ENCODE measurements around the gene WDR36. TPM values are rescaled to one million over a fixed set of nuclear protein-coding genes. Genes with fewer than 3 reads are reported as not detected.
A peak's percentile ranks its signal among the peaks of the same experiment; 100 is the strongest.
"Not testable (repeated sequence)": the region's sequence is repeated elsewhere in the genome, so short reads cannot be mapped to it uniquely, and the experiment has no call there.

WDR36 gene
- total RNA-seq, 4 donors from 2014 or later, result 26.6 to 55.1 (median 30.5) TPM

GRCh38 chr5:111134087-111134486 is 41.9 kb downstream of the WDR36 start:
- no peak for DNase-seq (ENCODE audit: low spot score)
- ATAC-seq (ENCODE audit: low FRiP score), result no peak
- TF ChIP-seq CTCF (IDR thresholded peaks at IDR 0.05), result no peak

- no peak for TF ChIP-seq CTCF (IDR thresholded peaks at IDR 0.05)
- no peak for DNase-seq (ENCODE audit: low spot score)
- ATAC-seq (ENCODE audit: low FRiP score), result no peak
These were observed 42.7 kb downstream of the WDR36 start for GRCh38 chr5:111134864-111135263.

GRCh38 chr5:111135363-111135762 is 43.2 kb downstream of the WDR36 start:
- no peak for TF ChIP-seq CTCF (IDR thresholded peaks at IDR 0.05)
- ATAC-seq (ENCODE audit: low FRiP score), result no peak

GRCh38 chr5:111135946-111136345 is 43.8 kb downstream of the WDR36 start:
- no peak for TF ChIP-seq CTCF (IDR thresholded peaks at IDR 0.05)
- DNase-seq (ENCODE audit: low spot score) (no peak), ATAC-seq (ENCODE audit: low FRiP score) (no peak)

More at GRCh38 chr5:111135363-111135762, 43.2 kb downstream of the WDR36 start:
- no peak for DNase-seq (ENCODE audit: low spot score)

GRCh38 chr5:111138096-111138495 is 45.9 kb downstream of the WDR36 start:
- DNase-seq (ENCODE audit: low spot score), result no peak
- ATAC-seq (ENCODE audit: low FRiP score), result no peak
- TF ChIP-seq CTCF (IDR thresholded peaks at IDR 0.05), result no peak

GRCh38 chr5:111141471-111141870 is 49.3 kb downstream of the WDR36 start:
- ATAC-seq (ENCODE audit: low FRiP score); DNase-seq (ENCODE audit: low spot score): not testable (repeated sequence)

GRCh38 chr5:111142932-111143331 is 50.8 kb downstream of the WDR36 start:
- ATAC-seq (ENCODE audit: low FRiP score), result no peak
- no peak for TF ChIP-seq CTCF (IDR thresholded peaks at IDR 0.05)
- DNase-seq (ENCODE audit: low spot score), result no peak

GRCh38 chr5:111143910-111144309 is 51.8 kb downstream of the WDR36 start:
- TF ChIP-seq CTCF (IDR thresholded peaks at IDR 0.05), result no peak
- ATAC-seq (ENCODE audit: low FRiP score) (peak; percentile 97), DNase-seq (ENCODE audit: low spot score) (no peak)

Data from omental fat pad (tissue), 4 donors.